ENCODE results near the gene RAB15. TPM values are rescaled to one million over a fixed set of nuclear protein-coding genes. Genes with fewer than 3 reads are reported as not detected.
"Not testable (repeated sequence)": the region's sequence is repeated elsewhere in the genome, so short reads cannot be mapped to it uniquely, and the experiment has no call there.

RAB15 gene
- total RNA-seq, 1 experiment from 2014 or later, result 20.6 TPM

GRCh38 chr14:64914237-64915028, 57.7 kb downstream of the RAB15 start, which contains the start of gene CHURC1:
Gene CHURC1 (plus strand): TSS chr14:64914455. CDS start chr14:64914496, 41 bp downstream.
- Histone ChIP-seq H3K79me2 (ENCODE audit: low read length) (peaks cover 50% of the 10 kb centered on the region), H3K36me3 (ENCODE audit: low read depth, low read length) (no peaks in the 10 kb centered on the region; the same call in 1 of the 2 replicates), H3K9me2 (replicated peaks; ENCODE audit: low read length) (no peaks in the 10 kb centered on the region), H3K4me2 (ENCODE audit: low read length) (peak within 1 kb of the TSS; percentile 94), H3K27ac (ENCODE audit: low read length) (peak within 1 kb of the TSS; percentile 48), H3K9ac (ENCODE audit: low read length) (peak within 1 kb of the TSS; percentile 95), H3K27me3 (ENCODE audit: low read length) (no peaks in the 10 kb centered on the region), H3K4me1 (ENCODE audit: insufficient read depth, low read length) (peaks cover 15% of the 10 kb centered on the region), H4K20me1 (ENCODE audit: low read length) (0 out of 2 replicates have a peak, but pooled peaks cover 3% of the 10 kb centered on the region), H3K4me3 (ENCODE audit: low read length) (peak within 1 kb of the TSS; percentile 85), H2AFZ (ENCODE audit: low read length) (peak within 1 kb of the TSS; percentile 93), H3F3A (ENCODE audit: low read length, unreplicated experiment) (no peaks in the 10 kb centered on the region), H3K9me3 (ENCODE audit: low read length) (no peaks in the 10 kb centered on the region)
- TF ChIP-seq EZH2 (IDR thresholded peaks at IDR 0.05; ENCODE audit: low read length, unreplicated experiment) (no peak), EZH2phosphoT487 (IDR thresholded peaks at IDR 0.05; ENCODE audit: borderline replicate concordance, low read length) (no peak), CTCF (conservative IDR thresholded peaks at IDR 0.05; ENCODE audit: low read depth, low read length) (no peak)
- POLR2A ChIA-PET (ENCODE audit: unreplicated experiment), result interaction anchor here (0.5 to 0.7 kb wide), 4 partner anchors 72 to 569 kb away, joined by 3 to 7 read pairs (median 3); no protein-coding TSS in a partner anchor
- DNase-seq, result peak; percentile 100
- CTCF ChIA-PET, result interaction anchor here (0.5 to 1.2 kb wide), 2 partner anchors 105 to 374 kb away, joined by 3 to 5 read pairs; no protein-coding TSS in a partner anchor
- intact Hi-C loops (cut with micrococcal nuclease), result loop anchor here (1.0 to 5.0 kb wide), 2 partner anchors 72 to 107 kb away; partner anchors contain the start of gene FNTB
- ATAC-seq, result peak; percentile 99
- no TSS peak for BruUV-seq (replicated peaks)

DNA sequence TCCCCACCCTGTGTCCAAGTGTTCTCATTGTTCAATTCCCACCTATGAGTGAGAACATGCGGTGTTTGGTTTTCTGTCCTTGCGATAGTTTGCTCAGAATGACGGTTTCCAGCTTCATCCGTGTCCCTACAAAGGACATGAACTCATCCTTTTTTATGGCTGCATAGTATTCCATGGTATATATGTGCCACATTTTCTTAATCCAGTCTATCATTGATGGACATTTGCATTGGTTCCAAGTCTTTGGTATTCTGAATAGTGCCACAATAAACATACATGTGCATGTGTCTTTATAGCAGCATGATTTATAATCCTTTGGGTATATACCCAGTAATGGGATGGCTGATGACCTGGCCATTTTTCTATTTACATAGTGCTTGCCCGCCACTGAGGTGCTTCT, 58.7 kb downstream of the RAB15 start:
- Histone ChIP-seq H3K9ac (ENCODE audit: low read length) (0 out of 2 replicates have a peak overlapping the region, but pooled peaks have one; percentile 13), H2AFZ (ENCODE audit: low read length) (peak overlapping the region; percentile 93), H3K4me2 (ENCODE audit: low read length) (peak overlapping the region; percentile 94), H3K79me2 (ENCODE audit: low read length) (peaks cover 40% of the 10 kb centered on the region), H3K4me3 (ENCODE audit: low read length) (peak overlapping the region; percentile 85), H3K4me1 (ENCODE audit: insufficient read depth, low read length) (peaks cover 15% of the 10 kb centered on the region)
- CTCF ChIA-PET; H4K20me1 ChIP-seq (ENCODE audit: low read length); H3K9me3 ChIP-seq (ENCODE audit: low read length); H3K27ac ChIP-seq (ENCODE audit: low read length); BruUV-seq (replicated peaks); H3K9me2 ChIP-seq (replicated peaks; ENCODE audit: low read length); H3K27me3 ChIP-seq (ENCODE audit: low read length); DNase-seq; H3F3A ChIP-seq (ENCODE audit: low read length, unreplicated experiment); ATAC-seq; H3K36me3 ChIP-seq (ENCODE audit: low read depth, low read length): not testable (repeated sequence)
- POLR2A ChIA-PET (ENCODE audit: unreplicated experiment), result interaction anchor here (0.7 kb wide), 1 partner anchor 570 kb away, joined by 3 read pairs; no protein-coding TSS in a partner anchor
- intact Hi-C loops (cut with micrococcal nuclease), result loop anchor here (5.0 kb wide), 1 partner anchor 106 kb away; no protein-coding TSS in a partner anchor

DNA sequence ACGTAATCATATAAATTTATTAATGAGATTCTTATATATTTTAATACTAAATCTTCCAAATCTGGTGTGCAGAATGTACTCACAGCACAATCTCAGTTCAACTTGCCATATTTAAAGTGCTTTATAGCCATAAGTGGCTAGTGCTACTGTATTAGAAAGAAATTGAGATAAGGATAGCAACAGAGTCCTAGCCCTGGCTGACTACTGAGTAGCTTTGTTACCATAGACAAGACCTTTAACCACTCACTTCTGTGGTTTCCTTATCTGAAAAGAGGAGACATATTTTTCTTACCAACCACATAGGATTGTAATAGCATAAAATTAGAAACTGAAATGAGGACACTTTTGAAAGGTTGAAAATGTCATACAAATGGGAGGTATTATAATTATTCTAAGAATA, 59.9 kb downstream of the RAB15 start:
- Histone ChIP-seq H4K20me1 (ENCODE audit: low read length) (0 out of 2 replicates have a peak, but pooled peaks cover 3% of the 10 kb centered on the region), H3F3A (ENCODE audit: low read length, unreplicated experiment) (no peaks in the 10 kb centered on the region), H3K9me2 (replicated peaks; ENCODE audit: low read length) (no peaks in the 10 kb centered on the region), H3K4me2 (ENCODE audit: low read length) (no peak overlapping the region), H3K9me3 (ENCODE audit: low read length) (no peaks in the 10 kb centered on the region), H3K79me2 (ENCODE audit: low read length) (peaks cover 28% of the 10 kb centered on the region), H3K27me3 (ENCODE audit: low read length) (no peaks in the 10 kb centered on the region), H3K27ac (ENCODE audit: low read length) (no peak overlapping the region), H3K4me1 (ENCODE audit: insufficient read depth, low read length) (peaks cover 15% of the 10 kb centered on the region), H3K4me3 (ENCODE audit: low read length) (no peak overlapping the region), H3K9ac (ENCODE audit: low read length) (no peak overlapping the region), H3K36me3 (ENCODE audit: low read depth, low read length) (no peaks in the 10 kb centered on the region), H2AFZ (ENCODE audit: low read length) (no peak overlapping the region)
- no peak for TF ChIP-seq EZH2phosphoT487 (IDR thresholded peaks at IDR 0.05; ENCODE audit: borderline replicate concordance, low read length)
- DNase-seq (no peak), ATAC-seq (no peak)
- intact Hi-C loops (cut with micrococcal nuclease), result loop anchor here (5.0 kb wide), 1 partner anchor 105 kb away; no protein-coding TSS in a partner anchor
- no TSS peak for BruUV-seq (replicated peaks)
- CTCF ChIA-PET, result no interaction called here
- POLR2A ChIA-PET (ENCODE audit: unreplicated experiment), result no interaction called here

Measured in PC-3 (cell line).